HUDEP-2 (cell line): ENCODE data around the gene CLEC17A.
"Not testable (repeated sequence)": the region's sequence is repeated elsewhere in the genome, so short reads cannot be mapped to it uniquely, and the experiment has no call there.

Experiments
- DNase-seq, 76 experiments: peaks; one replicate each; lab custom pipeline; 2025; ENCODE audit not compliant: unreplicated experiment in 76 of 76; lab: John Stamatoyannopoulos, UW

Gene CLEC17A

GRCh38 chr19:14582894-14583340 lies at the start of gene CLEC17A:
TSS of gene CLEC17A (plus strand) at chr19:14583084. CDS start at chr19:14583161, 77 bp downstream.
- no peak for DNase-seq

- peak in 2 of 76 experiments; percentile 20 to 39 for DNase-seq
Observed at GRCh38 chr19:14533450-14533849, 49.4 kb upstream of the CLEC17A start.

DNA sequence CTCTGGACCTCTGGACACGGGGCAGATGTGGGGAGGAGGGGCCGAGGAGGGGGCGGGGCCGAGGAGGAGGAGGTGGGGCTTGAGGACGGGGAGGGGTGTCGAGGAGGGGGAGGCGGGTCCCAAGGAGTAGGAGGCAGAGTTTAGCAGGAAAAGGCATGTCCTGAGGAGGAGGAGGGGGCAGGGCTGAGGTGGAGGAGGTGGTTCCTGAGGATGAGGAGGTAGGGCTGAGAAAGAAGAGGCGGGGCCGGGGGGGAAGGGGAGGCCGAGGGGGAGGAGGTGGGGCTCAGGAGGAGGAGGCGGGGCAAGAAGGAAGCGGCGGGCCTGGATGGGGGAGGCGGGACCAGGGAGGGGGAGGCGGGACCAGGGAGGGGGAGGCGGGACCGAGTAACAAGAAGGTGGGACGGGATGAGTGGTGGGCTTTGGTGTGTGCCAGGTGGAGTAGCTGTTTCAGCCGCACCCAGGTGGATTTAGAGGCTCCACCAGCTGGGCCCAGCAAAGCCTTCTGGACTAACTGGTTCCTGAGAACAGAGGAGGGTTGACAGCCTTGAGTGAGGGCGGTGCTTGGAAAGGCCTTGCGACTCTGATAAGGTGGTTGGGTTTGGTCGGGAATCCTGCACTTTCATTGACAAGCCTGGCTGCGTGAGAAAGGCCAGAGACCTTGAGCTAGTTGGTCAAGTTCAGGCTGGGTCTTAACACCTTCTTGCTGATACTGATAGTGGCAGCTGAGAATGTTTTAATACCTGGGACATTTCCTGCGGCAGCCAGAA lies 45.8 kb upstream of the CLEC17A start:
- peak in 74 of 76 experiments; percentile 48 to 95 (median 87) for DNase-seq

DNA sequence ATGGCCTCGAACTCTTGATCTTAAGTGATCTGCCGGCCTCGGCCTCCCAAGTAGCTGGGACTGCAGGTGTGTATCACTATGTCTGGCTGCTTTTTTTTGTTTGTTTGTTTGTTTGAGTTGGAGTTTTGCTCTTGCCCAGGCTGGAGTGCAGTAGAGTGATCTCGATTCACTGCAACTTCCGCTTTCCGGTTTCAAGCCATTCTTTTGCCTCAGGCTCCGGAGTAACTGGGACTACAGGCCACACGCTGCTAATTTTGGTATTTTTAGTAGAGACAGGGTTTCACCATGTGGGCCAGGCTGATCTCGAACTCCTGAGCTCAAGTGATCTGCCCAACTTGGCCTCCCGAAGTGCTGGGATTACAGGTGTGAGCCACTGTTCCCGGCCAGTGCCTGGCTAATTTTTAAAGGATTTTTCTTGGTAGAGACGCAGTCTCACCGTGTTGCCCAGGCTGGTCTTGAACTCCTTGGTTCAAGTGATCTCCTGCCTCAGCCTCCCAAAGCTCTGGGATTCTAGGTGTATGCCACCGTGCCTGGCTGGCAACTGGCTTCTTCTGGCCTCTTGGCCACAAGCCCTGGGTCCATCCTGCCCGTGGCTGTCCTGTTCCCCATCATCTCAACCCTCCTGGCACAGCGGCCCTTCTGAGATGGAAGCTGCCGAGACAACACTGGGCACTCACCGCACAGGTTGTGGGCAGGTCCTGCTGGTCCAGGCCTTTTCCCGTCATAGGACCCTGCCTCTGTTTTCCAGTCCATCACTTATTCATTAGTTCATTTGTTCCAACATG lies 42.0 kb upstream of the CLEC17A start:
- DNase-seq = no peak

- DNase-seq = not testable (repeated sequence)
Observed at GRCh38 chr19:14541979-14542378, 40.9 kb upstream of the CLEC17A start.

DNA sequence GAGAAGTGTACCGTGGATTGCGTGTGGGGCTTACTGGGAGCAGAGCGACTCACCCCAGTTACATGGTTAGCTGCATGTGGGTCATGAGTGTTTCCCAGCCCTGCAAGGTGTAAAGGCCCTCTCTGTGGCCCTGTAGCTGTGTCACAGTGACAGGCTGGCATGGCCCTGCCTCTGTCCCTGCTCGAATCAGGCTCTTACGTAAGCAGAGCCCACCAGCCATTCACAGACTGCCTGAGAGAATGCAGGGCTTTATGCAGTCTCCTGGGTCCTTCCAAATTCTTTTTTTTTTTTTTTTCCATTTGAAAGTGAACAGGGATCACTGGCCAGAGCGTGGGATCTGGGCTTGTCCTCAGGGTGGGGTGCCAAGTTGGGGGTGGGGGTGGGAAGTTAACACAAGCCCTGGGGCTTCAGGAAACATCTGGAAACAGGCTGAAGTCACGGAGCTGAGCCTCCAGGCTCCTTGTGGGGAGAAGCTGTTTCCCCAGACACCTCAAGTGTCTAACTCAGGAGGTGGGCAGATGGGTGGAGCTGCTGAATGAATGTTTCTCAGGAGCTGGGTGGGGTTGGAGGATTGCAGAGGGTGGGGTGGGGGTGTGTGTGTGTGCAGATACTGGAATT lies 40.1 kb upstream of the CLEC17A start:
- peak in 16 of 76 experiments; percentile 8 to 44 (median 24) for DNase-seq

GRCh38 chr19:14544047-14544446 lies 38.8 kb upstream of the CLEC17A start:
- no peak for DNase-seq

DNA sequence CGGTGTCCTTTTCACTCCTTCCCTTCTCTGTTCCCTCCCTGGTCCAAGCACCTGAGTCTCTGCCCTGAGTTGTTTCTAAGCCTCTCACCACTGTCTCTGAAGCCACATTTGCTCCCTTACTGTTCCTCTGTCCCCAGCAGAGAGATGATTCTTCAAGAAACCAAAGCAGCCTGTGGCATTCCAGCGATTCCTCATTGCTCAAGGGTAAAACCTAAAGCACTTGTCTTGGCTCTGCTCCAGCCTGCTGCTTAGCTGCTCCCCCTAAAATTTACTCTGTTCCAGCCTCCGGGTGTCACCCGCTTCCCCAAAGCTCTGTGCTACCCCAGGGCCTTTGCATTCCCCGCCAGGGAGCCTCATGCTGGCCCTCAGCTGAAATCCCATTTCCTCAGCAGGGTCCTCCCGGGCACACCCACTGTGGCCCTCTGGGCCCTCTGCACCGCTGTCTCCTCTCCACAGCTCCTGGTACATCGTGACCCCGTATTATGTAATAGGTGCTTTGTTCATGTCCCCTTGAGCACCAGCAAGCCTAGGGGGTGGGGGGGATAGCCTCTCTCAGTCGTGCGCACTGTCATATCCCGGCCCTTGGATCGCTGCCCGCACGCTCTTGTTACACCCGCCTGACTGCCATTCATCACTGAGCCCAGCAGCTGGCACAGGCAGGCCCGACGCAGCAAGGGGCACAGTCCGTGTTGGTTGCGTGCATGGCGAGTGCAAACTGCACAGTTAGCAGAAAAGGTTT lies 37.7 kb upstream of the CLEC17A start:
- no peak for DNase-seq

DNA sequence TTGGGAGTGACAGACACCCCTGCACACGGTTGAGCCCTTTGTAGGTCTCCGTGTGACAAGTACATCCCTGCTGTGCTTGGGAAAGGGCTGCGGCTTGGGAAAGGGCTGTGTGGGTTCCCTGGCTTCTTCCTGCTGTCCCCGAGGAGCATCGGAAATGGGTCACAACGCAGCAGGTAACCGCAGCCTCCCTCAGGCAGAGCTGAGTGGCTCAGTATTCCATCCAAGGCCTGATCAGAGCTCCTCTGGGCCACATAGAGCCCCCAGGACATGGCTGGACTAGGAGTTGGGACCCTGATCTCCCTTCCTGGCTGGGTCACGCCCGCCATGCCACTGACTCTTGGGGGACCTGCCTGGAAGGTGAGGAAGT lies 37.2 kb upstream of the CLEC17A start:
- DNase-seq = no peak

- peak in 1 of 76 experiments; percentile 46 for DNase-seq
Observed at GRCh38 chr19:14550201-14550754, 32.6 kb upstream of the CLEC17A start.

- peak in 71 of 76 experiments; percentile 37 to 92 (median 79) for DNase-seq
Observed at GRCh38 chr19:14551134-14552005, 31.5 kb upstream of the CLEC17A start.

GRCh38 chr19:14552006-14552360 lies 30.9 kb upstream of the CLEC17A start:
- DNase-seq = not testable (repeated sequence)

DNA sequence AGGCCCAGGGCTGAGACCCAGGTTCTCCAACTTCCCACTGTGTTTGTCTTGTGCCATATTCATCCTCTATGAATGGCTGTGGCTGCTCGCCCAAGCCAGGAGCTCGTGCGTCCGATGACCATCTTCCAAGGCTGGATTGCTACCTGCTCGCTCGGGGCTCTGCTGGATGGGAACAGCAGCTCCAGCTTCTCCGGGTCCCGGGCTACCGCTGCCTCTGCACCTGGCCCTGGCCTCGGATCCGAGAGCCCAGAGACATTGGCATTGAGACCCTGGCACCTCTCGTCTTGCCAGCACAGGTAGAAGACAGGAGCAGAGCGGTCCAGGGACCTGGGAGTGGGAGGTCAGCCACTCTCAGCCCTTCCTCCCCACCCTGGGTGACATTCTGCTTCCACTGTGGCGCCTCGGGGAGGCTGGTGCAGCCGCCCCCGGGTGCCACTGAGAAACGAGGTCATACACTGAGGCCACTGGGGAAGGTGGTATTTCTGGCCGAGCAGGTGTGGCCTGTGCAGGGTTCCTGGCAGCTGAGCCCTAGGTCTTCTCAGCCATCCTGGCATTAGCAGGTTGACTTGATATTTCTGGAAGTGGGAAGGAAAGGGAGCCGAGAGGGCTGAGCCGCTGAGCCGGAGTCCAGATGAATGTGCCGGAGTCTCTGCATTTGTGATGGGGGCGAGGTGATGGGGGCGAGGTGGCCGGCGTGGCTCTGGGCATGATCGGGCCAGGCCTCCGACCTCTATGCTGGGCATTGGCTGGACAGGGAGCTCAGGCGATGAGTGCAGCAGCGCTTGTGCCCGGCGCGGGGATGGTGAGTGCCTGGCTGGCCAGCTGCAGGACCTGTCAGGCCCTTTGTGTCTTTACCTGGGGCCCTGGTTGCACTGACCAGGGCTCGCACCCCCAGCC lies 29.6 kb upstream of the CLEC17A start:
- no peak for DNase-seq

DNA sequence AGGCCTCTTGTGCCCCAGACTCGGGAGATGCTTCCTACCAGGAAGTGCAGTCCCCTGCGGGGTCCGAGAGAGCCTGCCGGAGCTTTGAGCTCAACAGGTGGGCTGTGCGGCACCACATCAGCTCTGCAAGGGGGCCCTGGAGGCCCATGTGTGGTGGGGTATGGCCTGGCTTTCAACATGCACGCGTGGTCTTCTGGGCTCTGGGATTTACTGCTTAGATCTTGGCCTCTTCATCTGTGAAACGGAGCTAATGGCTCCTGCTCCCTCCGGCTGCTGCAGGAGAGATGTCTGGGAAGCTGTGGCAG lies 29.0 kb upstream of the CLEC17A start:
- DNase-seq = no peak

DNA sequence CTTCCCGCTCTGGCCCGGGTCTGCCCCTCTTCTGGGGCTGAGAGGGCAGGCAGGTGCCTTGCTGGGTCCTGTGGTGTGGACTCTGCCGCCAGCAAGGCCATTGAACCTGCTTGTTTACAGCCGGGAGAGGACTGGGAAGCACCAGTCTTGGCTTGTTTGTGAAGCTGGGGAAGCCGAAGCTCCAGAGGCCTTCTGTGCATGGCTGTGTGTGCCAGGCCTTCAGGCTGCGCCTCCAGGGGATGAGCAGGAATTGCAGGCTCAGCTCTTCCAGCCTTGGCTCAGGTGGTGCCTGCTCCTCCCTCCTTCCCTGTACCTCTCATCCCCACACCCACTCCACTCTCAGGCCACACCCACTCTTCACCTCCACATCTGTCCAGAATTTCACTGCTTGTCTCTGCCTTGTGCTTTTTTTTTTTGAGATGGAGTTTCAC lies 28.5 kb upstream of the CLEC17A start:
- DNase-seq = no peak

GRCh38 chr19:14555918-14556661 lies 26.8 kb upstream of the CLEC17A start:
- no peak for DNase-seq

DNA sequence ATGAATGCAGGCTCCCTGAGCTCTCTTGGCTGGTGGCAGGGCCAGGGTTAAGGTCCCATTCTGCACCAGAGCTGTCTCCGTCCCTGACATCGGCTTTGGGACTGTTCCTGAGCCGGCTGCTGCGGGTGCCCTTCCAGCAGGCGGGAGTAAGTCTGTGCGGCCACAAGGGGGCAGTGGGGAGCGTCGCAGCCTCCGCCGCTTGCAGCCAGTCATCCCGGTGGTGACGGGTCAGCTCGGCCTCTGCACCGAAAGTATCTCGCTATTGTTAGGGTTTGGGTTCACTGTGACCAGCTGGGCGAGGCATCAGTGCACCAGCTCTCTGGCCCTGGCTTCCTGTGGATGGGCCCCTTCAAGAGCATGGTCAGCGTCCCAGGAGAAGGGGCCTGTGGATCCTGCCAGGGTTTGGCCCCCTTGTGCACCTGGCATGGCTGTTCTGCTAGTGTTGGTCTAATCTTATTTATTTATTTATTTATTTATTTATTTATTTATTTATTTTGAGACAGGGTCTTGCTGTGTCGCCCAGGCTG lies 26.2 kb upstream of the CLEC17A start:
- peak in 68 of 76 experiments; percentile 19 to 88 (median 73) for DNase-seq
